ENCODE data around the gene REG3G. TPM values are rescaled to one million over a fixed set of nuclear protein-coding genes. Genes with fewer than 3 reads are reported as not detected.
A peak's percentile ranks its signal among the peaks of the same experiment; 100 is the strongest.

The REG3G gene
- total and polyA plus RNA-seq, 10 of the 15 experiments (the other 5 are each of a cell fraction or from before 2014, with no cell fraction given) = 0.33 TPM; not detected in 9

DNA sequence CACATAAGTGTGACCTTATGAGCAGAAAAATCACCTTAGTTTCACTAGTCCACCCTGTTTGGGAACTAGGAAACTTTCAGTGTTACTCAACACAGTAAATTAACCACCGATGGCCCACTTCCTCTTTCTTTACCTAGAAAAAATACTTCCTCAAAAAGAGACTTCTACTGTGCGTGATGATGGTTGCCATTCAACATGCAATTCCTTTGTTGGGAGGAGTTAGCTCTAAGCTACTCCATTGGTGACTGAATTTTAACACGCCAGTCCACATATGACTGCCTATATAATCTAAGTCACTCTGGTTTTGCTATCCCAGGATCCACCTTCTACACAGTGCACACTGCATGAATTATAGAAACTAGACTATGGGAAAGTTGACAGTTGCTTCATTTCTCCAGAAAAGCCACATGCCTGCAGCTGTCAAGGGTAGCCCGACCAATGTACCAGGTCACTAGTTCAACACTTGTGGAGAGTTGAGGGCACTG, 47.8 kb upstream of the REG3G start (continued):
- TF ChIP-seq, protein P1, sequence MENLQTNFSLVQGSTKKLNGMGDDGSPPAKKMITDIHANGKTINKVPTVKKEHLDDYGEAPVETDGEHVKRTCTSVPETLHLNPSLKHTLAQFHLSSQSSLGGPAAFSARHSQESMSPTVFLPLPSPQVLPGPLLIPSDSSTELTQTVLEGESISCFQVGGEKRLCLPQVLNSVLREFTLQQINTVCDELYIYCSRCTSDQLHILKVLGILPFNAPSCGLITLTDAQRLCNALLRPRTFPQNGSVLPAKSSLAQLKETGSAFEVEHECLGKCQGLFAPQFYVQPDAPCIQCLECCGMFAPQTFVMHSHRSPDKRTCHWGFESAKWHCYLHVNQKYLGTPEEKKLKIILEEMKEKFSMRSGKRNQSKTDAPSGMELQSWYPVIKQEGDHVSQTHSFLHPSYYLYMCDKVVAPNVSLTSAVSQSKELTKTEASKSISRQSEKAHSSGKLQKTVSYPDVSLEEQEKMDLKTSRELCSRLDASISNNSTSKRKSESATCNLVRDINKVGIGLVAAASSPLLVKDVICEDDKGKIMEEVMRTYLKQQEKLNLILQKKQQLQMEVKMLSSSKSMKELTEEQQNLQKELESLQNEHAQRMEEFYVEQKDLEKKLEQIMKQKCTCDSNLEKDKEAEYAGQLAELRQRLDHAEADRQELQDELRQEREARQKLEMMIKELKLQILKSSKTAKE (IDR thresholded peaks at IDR 0.05; ENCODE audit: low read depth, poor library complexity, severe bottlenecking) = peak; percentile 72
- TF ChIP-seq MEF2B (IDR thresholded peaks at IDR 0.05; ENCODE audit: partially characterized antibody, poor library complexity, severe bottlenecking) = peak; percentile 80
- TF ChIP-seq, protein P2, sequence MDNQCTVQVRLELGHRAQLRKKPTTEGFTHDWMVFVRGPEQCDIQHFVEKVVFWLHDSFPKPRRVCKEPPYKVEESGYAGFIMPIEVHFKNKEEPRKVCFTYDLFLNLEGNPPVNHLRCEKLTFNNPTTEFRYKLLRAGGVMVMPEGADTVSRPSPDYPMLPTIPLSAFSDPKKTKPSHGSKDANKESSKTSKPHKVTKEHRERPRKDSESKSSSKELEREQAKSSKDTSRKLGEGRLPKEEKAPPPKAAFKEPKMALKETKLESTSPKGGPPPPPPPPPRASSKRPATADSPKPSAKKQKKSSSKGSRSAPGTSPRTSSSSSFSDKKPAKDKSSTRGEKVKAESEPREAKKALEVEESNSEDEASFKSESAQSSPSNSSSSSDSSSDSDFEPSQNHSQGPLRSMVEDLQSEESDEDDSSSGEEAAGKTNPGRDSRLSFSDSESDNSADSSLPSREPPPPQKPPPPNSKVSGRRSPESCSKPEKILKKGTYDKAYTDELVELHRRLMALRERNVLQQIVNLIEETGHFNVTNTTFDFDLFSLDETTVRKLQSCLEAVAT (IDR thresholded peaks at IDR 0.05) = peak; percentile 64
- peak; percentile 90 for TF ChIP-seq BMI1 (IDR thresholded peaks at IDR 0.05; ENCODE audit: borderline replicate concordance)
- TF ChIP-seq ETV6 (conservative IDR thresholded peaks at IDR 0.05 in 1 of 2, IDR thresholded peaks at IDR 0.05 in 1 of 2; ENCODE audit: borderline replicate concordance in 1 of 2, low read depth in 1 of 2) = peak in 1 of 2 experiments; percentile 81; a peak in 2 of 4 replicates
- TF ChIP-seq HDAC2 (IDR thresholded peaks at IDR 0.05) = no peak
- TF ChIP-seq, protein P3, sequence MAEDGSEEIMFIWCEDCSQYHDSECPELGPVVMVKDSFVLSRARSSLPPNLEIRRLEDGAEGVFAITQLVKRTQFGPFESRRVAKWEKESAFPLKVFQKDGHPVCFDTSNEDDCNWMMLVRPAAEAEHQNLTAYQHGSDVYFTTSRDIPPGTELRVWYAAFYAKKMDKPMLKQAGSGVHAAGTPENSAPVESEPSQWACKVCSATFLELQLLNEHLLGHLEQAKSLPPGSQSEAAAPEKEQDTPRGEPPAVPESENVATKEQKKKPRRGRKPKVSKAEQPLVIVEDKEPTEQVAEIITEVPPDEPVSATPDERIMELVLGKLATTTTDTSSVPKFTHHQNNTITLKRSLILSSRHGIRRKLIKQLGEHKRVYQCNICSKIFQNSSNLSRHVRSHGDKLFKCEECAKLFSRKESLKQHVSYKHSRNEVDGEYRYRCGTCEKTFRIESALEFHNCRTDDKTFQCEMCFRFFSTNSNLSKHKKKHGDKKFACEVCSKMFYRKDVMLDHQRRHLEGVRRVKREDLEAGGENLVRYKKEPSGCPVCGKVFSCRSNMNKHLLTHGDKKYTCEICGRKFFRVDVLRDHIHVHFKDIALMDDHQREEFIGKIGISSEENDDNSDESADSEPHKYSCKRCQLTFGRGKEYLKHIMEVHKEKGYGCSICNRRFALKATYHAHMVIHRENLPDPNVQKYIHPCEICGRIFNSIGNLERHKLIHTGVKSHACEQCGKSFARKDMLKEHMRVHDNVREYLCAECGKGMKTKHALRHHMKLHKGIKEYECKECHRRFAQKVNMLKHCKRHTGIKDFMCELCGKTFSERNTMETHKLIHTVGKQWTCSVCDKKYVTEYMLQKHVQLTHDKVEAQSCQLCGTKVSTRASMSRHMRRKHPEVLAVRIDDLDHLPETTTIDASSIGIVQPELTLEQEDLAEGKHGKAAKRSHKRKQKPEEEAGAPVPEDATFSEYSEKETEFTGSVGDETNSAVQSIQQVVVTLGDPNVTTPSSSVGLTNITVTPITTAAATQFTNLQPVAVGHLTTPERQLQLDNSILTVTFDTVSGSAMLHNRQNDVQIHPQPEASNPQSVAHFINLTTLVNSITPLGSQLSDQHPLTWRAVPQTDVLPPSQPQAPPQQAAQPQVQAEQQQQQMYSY (CRISPR knock-in tag; IDR thresholded peaks at IDR 0.05) = no peak
- no peak for TF ChIP-seq ZSCAN29 (IDR thresholded peaks at IDR 0.05)
- peak; percentile 93; the same call in 1 of the 2 replicates for TF ChIP-seq STAT3 (IDR thresholded peaks at IDR 0.05; ENCODE audit: low read depth, low read length)
- peak; percentile 49; the same call in 1 of the 2 replicates for TF ChIP-seq TCF12 (IDR thresholded peaks at IDR 0.05; ENCODE audit: low read depth, low read length)
- no peak for TF ChIP-seq HDGF (IDR thresholded peaks at IDR 0.05)
- TF ChIP-seq ZNF217 (IDR thresholded peaks at IDR 0.05) = peak; percentile 82; the same call in 1 of the 2 replicates
- TF ChIP-seq, protein P4, sequence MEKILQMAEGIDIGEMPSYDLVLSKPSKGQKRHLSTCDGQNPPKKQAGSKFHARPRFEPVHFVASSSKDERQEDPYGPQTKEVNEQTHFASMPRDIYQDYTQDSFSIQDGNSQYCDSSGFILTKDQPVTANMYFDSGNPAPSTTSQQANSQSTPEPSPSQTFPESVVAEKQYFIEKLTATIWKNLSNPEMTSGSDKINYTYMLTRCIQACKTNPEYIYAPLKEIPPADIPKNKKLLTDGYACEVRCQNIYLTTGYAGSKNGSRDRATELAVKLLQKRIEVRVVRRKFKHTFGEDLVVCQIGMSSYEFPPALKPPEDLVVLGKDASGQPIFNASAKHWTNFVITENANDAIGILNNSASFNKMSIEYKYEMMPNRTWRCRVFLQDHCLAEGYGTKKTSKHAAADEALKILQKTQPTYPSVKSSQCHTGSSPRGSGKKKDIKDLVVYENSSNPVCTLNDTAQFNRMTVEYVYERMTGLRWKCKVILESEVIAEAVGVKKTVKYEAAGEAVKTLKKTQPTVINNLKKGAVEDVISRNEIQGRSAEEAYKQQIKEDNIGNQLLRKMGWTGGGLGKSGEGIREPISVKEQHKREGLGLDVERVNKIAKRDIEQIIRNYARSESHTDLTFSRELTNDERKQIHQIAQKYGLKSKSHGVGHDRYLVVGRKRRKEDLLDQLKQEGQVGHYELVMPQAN (conservative IDR thresholded peaks at IDR 0.05) = peak; percentile 36; the same call in 1 of the 2 replicates
- TF ChIP-seq NFYB (IDR thresholded peaks at IDR 0.05; ENCODE audit: insufficient read depth, low read depth, low read length) = 0 out of 2 replicates have a peak, but pooled peaks have one; percentile 48
- peak; percentile 99 for TF ChIP-seq MTA2 (IDR thresholded peaks at IDR 0.05; ENCODE audit: low read depth)
- peak; percentile 92 for TF ChIP-seq NR2F1 (conservative IDR thresholded peaks at IDR 0.05)
- peak; percentile 68 for TF ChIP-seq EED (IDR thresholded peaks at IDR 0.05; ENCODE audit: low read depth)
- peak; percentile 32; the same call in 1 of the 2 replicates for TF ChIP-seq CREM (IDR thresholded peaks at IDR 0.05; ENCODE audit: low read depth)
- TF ChIP-seq NFIC (IDR thresholded peaks at IDR 0.05; ENCODE audit: low read depth, low read length) = peak; percentile 76
- TF ChIP-seq WRNIP1 (IDR thresholded peaks at IDR 0.05; ENCODE audit: borderline replicate concordance, low read depth, low read length) = no peak
- no peak for TF ChIP-seq STAT1 (conservative IDR thresholded peaks at IDR 0.05)
- TF ChIP-seq IRF4 (IDR thresholded peaks at IDR 0.05; ENCODE audit: low read depth, low read length) = peak; percentile 91
- peak; percentile 59; the same call in 1 of the 3 replicates for TF ChIP-seq POU2F2 (IDR thresholded peaks at IDR 0.05; ENCODE audit: borderline replicate concordance, low read depth, low read length)
